HepG2 (cell line): ENCODE results near the gene TEX53. TPM values are rescaled to one million over a fixed set of nuclear protein-coding genes. Genes with fewer than 3 reads are reported as not detected.

ENCODE experiments used
- NFYC ChIP-seq: IDR thresholded peaks from 2 replicates; pipeline ENCODE4 v1.6.1; 2016; ENCODE audit warnings: missing genetic modification reagents, missing compliant biosample characterization
- STAG1 ChIP-seq: sonication (generic); formaldehyde crosslinking; IDR thresholded peaks from 2 replicates; pipeline ENCODE4 v1.4.0; 2020; ENCODE audit warnings: missing genetic modification reagents
- STAT5B ChIP-seq: sonication (generic); formaldehyde crosslinking; IDR thresholded peaks from 2 replicates; pipeline ENCODE4 v1.4.0; 2020; ENCODE audit warnings: missing genetic modification reagents
- THAP8 ChIP-seq: sonication (generic); formaldehyde crosslinking; IDR thresholded peaks from 2 replicates; pipeline ENCODE4 v1.5.1; 2020; ENCODE audit warnings: missing genetic modification reagents, mild to moderate bottlenecking, borderline replicate concordance
- ZMYM2 ChIP-seq: sonication (generic); formaldehyde crosslinking; IDR thresholded peaks from 2 replicates; pipeline ENCODE4 v1.8.0; 2022; ENCODE audit warnings: mild to moderate bottlenecking, missing genetic modification reagents
- ZNF441 ChIP-seq: sonication (generic); formaldehyde crosslinking; IDR thresholded peaks from 2 replicates; pipeline ENCODE4 v1.7.0; 2021; ENCODE audit warnings: missing genetic modification reagents, borderline replicate concordance
- ZNF549 ChIP-seq: sonication (generic); formaldehyde crosslinking; IDR thresholded peaks from 2 replicates; pipeline ENCODE4 v1.5.0; 2020; ENCODE audit warnings: missing genetic modification reagents
- ZNF841 ChIP-seq: sonication (generic); formaldehyde crosslinking; IDR thresholded peaks from 2 replicates; pipeline ENCODE4 v1.8.1; 2023; ENCODE audit warnings: missing genetic modification reagents, borderline replicate concordance
- polyA plus RNA-seq, 8 experiments: library from polyadenylated mRNA; depleted of rRNA in 3 of 8; stranded (reverse) in 7 of 8; unstranded in 1 of 8; fragments of >200 nt; fragmentation: Illumina TruSeq in 4 of 8; extraction: Trizol in 4 of 8; gene quantifications; 2 replicates each; pipeline versions ENCODE4 v1.2.1 to v1.2.3, GENCODE V29; 2011 to 2016; ENCODE audit warnings: low read depth in 4 of 8, missing spikeins in 1 of 8, mixed read lengths in 1 of 8; ENCODE audit not compliant: insufficient read depth in 1 of 8
- total RNA-seq, 5 experiments: library from RNA; depleted of rRNA; stranded (reverse); fragments of >200 nt; fragmentation: Illumina TruSeq; extraction: Trizol; gene quantifications; 2 replicates each; pipeline ENCODE4 v1.2.3, GENCODE V29; 2016; ENCODE audit warnings: low read depth in 1 of 5
- TF ChIP-seq, protein P1 (sequence below): sonication (generic); formaldehyde crosslinking; conservative IDR thresholded peaks from 2 replicates; pipeline ENCODE4 v1.4.0; 2020; ENCODE audit warnings: missing genetic modification reagents
- TF ChIP-seq, protein P2 (sequence below): sonication (generic); formaldehyde crosslinking; IDR thresholded peaks from 2 replicates; pipeline ENCODE4 v1.5.1; 2020; ENCODE audit warnings: missing genetic modification reagents, mild to moderate bottlenecking, borderline replicate concordance
- TF ChIP-seq, protein P3 (sequence below): sonication (generic); formaldehyde crosslinking; IDR thresholded peaks from 2 replicates; pipeline ENCODE4 v1.5.0; 2020; ENCODE audit warnings: mild to moderate bottlenecking, missing genetic modification reagents
- TF ChIP-seq, protein P4 (sequence below): sonication (generic); formaldehyde crosslinking; IDR thresholded peaks from 2 replicates; pipeline ENCODE4 v1.4.0; 2020; ENCODE audit warnings: missing genetic modification reagents
- TF ChIP-seq, protein P5 (sequence below): sonication (generic); formaldehyde crosslinking; IDR thresholded peaks from 2 replicates; pipeline ENCODE4 v1.8.1; 2022; ENCODE audit warnings: mild to moderate bottlenecking, missing genetic modification reagents

Gene TEX53
- total and polyA plus RNA-seq, 2 of the 13 experiments (the other 11 are each of a cell fraction or from before 2014, with no cell fraction given): not detected

DNA sequence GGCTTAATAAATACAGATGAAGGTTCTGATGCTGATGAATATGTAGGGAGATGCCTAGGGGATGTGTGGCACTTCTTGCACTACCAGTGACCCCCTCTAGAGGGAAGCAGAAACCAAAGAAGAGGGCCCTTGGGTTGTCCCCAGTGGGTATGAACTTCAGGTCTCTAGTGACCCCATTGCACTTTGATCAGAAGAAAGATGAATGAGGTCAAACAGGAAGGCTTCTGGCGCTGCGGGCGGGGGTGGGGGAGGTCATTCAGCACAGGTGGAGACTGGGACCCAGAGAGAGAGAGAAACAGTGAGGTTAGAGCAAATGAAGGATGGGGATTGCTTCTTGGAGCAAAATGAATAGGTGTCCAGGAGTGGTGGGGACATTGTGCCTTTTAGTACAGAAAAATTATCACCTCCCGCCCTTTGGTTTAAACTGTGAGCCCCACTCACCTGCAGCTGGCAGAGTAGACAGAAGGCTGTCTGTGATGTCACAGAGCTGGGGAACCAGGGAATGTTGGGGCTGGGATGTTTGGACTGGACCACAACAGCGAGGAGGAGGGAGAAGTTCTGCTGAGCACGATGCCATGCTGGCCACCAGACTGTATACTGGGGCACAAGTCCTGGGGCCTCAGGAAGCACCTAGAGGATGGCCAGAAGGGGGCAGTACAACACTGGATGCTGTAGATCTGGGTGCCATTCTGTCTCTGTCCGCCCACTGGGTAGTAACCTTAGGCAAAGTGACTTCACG, 24.2 kb upstream of the TEX53 start, which contains the start of gene TEX48 (continued):
- TF ChIP-seq, protein P1, sequence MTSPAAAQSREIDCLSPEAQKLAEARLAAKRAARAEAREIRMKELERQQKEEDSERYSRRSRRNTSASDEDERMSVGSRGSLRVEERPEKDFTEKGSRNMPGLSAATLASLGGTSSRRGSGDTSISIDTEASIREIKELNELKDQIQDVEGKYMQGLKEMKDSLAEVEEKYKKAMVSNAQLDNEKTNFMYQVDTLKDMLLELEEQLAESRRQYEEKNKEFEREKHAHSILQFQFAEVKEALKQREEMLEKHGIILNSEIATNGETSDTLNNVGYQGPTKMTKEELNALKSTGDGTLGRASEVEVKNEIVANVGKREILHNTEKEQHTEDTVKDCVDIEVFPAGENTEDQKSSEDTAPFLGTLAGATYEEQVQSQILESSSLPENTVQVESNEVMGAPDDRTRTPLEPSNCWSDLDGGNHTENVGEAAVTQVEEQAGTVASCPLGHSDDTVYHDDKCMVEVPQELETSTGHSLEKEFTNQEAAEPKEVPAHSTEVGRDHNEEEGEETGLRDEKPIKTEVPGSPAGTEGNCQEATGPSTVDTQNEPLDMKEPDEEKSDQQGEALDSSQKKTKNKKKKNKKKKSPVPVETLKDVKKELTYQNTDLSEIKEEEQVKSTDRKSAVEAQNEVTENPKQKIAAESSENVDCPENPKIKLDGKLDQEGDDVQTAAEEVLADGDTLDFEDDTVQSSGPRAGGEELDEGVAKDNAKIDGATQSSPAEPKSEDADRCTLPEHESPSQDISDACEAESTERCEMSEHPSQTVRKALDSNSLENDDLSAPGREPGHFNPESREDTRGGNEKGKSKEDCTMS: no peak
- TF ChIP-seq ZNF841 (no peak), THAP8 (CRISPR knock-in tag) (no peak), NFYC (CRISPR knock-in tag) (no peak), ZNF549 (CRISPR knock-in tag) (no peak), ZMYM2 (CRISPR knock-in tag) (no peak), STAT5B (no peak), ZNF441 (CRISPR knock-in tag) (no peak), STAG1 (CRISPR knock-in tag) (peak; percentile 88)
- TF ChIP-seq, protein P2, sequence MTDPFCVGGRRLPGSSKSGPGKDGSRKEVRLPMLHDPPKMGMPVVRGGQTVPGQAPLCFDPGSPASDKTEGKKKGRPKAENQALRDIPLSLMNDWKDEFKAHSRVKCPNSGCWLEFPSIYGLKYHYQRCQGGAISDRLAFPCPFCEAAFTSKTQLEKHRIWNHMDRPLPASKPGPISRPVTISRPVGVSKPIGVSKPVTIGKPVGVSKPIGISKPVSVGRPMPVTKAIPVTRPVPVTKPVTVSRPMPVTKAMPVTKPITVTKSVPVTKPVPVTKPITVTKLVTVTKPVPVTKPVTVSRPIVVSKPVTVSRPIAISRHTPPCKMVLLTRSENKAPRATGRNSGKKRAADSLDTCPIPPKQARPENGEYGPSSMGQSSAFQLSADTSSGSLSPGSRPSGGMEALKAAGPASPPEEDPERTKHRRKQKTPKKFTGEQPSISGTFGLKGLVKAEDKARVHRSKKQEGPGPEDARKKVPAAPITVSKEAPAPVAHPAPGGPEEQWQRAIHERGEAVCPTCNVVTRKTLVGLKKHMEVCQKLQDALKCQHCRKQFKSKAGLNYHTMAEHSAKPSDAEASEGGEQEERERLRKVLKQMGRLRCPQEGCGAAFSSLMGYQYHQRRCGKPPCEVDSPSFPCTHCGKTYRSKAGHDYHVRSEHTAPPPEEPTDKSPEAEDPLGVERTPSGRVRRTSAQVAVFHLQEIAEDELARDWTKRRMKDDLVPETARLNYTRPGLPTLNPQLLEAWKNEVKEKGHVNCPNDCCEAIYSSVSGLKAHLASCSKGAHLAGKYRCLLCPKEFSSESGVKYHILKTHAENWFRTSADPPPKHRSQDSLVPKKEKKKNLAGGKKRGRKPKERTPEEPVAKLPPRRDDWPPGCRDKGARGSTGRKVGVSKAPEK (CRISPR knock-in tag): no peak
- TF ChIP-seq, protein P3, sequence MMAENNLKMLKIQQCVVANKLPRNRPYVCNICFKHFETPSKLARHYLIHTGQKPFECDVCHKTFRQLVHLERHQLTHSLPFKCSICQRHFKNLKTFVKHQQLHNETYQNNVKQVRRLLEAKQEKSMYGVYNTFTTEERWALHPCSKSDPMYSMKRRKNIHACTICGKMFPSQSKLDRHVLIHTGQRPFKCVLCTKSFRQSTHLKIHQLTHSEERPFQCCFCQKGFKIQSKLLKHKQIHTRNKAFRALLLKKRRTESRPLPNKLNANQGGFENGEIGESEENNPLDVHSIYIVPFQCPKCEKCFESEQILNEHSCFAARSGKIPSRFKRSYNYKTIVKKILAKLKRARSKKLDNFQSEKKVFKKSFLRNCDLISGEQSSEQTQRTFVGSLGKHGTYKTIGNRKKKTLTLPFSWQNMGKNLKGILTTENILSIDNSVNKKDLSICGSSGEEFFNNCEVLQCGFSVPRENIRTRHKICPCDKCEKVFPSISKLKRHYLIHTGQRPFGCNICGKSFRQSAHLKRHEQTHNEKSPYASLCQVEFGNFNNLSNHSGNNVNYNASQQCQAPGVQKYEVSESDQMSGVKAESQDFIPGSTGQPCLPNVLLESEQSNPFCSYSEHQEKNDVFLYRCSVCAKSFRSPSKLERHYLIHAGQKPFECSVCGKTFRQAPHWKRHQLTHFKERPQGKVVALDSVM (CRISPR knock-in tag): peak; percentile 16; the same call in 1 of the 2 replicates
- TF ChIP-seq, protein P4, sequence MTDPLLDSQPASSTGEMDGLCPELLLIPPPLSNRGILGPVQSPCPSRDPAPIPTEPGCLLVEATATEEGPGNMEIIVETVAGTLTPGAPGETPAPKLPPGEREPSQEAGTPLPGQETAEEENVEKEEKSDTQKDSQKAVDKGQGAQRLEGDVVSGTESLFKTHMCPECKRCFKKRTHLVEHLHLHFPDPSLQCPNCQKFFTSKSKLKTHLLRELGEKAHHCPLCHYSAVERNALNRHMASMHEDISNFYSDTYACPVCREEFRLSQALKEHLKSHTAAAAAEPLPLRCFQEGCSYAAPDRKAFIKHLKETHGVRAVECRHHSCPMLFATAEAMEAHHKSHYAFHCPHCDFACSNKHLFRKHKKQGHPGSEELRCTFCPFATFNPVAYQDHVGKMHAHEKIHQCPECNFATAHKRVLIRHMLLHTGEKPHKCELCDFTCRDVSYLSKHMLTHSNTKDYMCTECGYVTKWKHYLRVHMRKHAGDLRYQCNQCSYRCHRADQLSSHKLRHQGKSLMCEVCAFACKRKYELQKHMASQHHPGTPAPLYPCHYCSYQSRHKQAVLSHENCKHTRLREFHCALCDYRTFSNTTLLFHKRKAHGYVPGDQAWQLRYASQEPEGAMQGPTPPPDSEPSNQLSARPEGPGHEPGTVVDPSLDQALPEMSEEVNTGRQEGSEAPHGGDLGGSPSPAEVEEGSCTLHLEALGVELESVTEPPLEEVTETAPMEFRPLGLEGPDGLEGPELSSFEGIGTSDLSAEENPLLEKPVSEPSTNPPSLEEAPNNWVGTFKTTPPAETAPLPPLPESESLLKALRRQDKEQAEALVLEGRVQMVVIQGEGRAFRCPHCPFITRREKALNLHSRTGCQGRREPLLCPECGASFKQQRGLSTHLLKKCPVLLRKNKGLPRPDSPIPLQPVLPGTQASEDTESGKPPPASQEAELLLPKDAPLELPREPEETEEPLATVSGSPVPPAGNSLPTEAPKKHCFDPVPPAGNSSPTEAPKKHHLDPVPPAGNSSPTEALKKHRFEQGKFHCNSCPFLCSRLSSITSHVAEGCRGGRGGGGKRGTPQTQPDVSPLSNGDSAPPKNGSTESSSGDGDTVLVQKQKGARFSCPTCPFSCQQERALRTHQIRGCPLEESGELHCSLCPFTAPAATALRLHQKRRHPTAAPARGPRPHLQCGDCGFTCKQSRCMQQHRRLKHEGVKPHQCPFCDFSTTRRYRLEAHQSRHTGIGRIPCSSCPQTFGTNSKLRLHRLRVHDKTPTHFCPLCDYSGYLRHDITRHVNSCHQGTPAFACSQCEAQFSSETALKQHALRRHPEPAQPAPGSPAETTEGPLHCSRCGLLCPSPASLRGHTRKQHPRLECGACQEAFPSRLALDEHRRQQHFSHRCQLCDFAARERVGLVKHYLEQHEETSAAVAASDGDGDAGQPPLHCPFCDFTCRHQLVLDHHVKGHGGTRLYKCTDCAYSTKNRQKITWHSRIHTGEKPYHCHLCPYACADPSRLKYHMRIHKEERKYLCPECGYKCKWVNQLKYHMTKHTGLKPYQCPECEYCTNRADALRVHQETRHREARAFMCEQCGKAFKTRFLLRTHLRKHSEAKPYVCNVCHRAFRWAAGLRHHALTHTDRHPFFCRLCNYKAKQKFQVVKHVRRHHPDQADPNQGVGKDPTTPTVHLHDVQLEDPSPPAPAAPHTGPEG: no peak
- TF ChIP-seq, protein P5, sequence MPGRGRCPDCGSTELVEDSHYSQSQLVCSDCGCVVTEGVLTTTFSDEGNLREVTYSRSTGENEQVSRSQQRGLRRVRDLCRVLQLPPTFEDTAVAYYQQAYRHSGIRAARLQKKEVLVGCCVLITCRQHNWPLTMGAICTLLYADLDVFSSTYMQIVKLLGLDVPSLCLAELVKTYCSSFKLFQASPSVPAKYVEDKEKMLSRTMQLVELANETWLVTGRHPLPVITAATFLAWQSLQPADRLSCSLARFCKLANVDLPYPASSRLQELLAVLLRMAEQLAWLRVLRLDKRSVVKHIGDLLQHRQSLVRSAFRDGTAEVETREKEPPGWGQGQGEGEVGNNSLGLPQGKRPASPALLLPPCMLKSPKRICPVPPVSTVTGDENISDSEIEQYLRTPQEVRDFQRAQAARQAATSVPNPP (CRISPR knock-in tag): no peak
